Measurements from ENCODE around the gene KMO. TPM values are rescaled to one million over a fixed set of nuclear protein-coding genes. Genes with fewer than 3 reads are reported as not detected.

Gene KMO
- total and polyA plus RNA-seq, 2 experiments from 2014 or later = not detected

DNA sequence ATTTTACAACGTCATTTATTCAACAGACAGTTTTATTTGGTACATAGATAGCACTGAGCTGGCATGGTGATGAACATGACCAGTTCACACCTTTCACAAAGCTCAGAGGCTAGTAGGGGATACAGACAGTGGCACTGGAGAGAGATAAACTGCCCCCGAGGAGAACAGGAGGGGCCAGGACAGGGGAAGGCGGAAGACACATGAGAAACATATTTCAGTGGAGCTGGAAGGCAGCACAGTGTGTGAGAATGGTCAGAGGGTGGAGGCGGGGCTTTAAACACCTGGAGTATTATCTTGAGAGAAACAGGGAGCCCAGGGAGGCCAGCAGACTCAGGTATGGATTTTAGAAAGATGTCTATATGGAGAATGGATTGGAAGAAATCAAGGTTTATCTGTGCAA, 58.5 kb downstream of the KMO start:
- H3K4me1 ChIP-seq (ENCODE audit: insufficient read depth) = peaks cover 23% of the 10 kb centered on the region
- no peaks in the 10 kb centered on the region for H3K36me3 ChIP-seq (ENCODE audit: low read depth)
- no peak overlapping the region for H2AFZ ChIP-seq
- H3F3A ChIP-seq (ENCODE audit: insufficient read depth) = peaks cover 22% of the 10 kb centered on the region
- no peak overlapping the region for H3K4me2 ChIP-seq (ENCODE audit: unreplicated experiment)
- H4K20me1 ChIP-seq (ENCODE audit: insufficient read depth) = no peaks in the 10 kb centered on the region
- no peak overlapping the region for H3K4me3 ChIP-seq
- no peak for TF ChIP-seq EZH2 (IDR thresholded peaks at IDR 0.05; ENCODE audit: insufficient read depth, poor library complexity, severe bottlenecking)
- TF ChIP-seq EZH2phosphoT487 (IDR thresholded peaks at IDR 0.05; ENCODE audit: insufficient read depth, low read depth) = no peak
- in situ Hi-C loops (cut with MboI) = no loop called here
- H3K9ac ChIP-seq = no peak overlapping the region
- no peak for DNase-seq
- H3K79me2 ChIP-seq (ENCODE audit: insufficient read depth) = no peaks in the 10 kb centered on the region
- H3K9me2 ChIP-seq (ENCODE audit: insufficient read depth) = no peaks in the 10 kb centered on the region
- no peaks in the 10 kb centered on the region for H3K9me3 ChIP-seq (ENCODE audit: low read depth)
- H3K27ac ChIP-seq = no peak overlapping the region
- WGBS, 2 experiments (ENCODE audit: low coverage in 1 of 2, low lambda C conversion rate in 2 of 2, missing lambda C conversion rate in 2 of 2) = 66% methylated on average over 4 of the region's 4 CpGs
- H3K27me3 ChIP-seq (replicated peaks; ENCODE audit: insufficient read depth) = no peaks in the 10 kb centered on the region

DNA sequence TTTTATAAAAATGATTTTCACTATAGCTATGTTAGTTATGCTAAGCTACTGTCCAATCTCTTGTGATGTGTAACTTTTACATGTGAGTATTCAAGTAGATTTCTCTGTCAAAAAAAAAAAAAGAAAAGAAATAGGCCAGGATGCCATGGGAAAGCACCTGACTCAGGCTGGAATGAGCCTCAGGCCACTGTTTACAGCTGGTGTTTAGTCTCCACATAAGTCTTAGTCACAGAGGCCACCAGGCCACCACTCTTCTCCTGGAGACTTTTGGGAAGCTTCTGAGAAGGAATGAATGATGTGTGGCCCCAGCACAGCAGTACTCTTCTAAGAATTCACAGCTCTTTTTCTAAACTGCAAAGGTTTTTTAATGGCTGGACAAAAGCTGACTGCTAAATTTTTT, 59.1 kb downstream of the KMO start:
- DNase-seq = peak; percentile 78
- Histone ChIP-seq H3K9me3 (ENCODE audit: low read depth) (no peaks in the 10 kb centered on the region), H3K79me2 (ENCODE audit: insufficient read depth) (no peaks in the 10 kb centered on the region), H3K4me1 (ENCODE audit: insufficient read depth) (peaks cover 23% of the 10 kb centered on the region), H3K4me2 (ENCODE audit: unreplicated experiment) (no peak overlapping the region), H3K36me3 (ENCODE audit: low read depth) (no peaks in the 10 kb centered on the region), H3K4me3 (no peak overlapping the region), H3K9ac (no peak overlapping the region), H3F3A (ENCODE audit: insufficient read depth) (peaks cover 22% of the 10 kb centered on the region), H2AFZ (no peak overlapping the region), H4K20me1 (ENCODE audit: insufficient read depth) (no peaks in the 10 kb centered on the region), H3K27me3 (replicated peaks; ENCODE audit: insufficient read depth) (no peaks in the 10 kb centered on the region), H3K9me2 (ENCODE audit: insufficient read depth) (no peaks in the 10 kb centered on the region), H3K27ac (peak overlapping the region; percentile 1; the same call in 1 of the 2 replicates)
- in situ Hi-C loops (cut with MboI) = no loop called here
- no peak for TF ChIP-seq EZH2phosphoT487 (IDR thresholded peaks at IDR 0.05; ENCODE audit: insufficient read depth, low read depth)
- no peak for TF ChIP-seq EZH2 (IDR thresholded peaks at IDR 0.05; ENCODE audit: insufficient read depth, poor library complexity, severe bottlenecking)

- no peaks in the 10 kb centered on the region for H3K9me2 ChIP-seq (ENCODE audit: insufficient read depth)
- DNase-seq = no peak
- no peaks in the 10 kb centered on the region for H3K9me3 ChIP-seq (ENCODE audit: low read depth)
- in situ Hi-C loops (cut with MboI) = no loop called here
- no peak for TF ChIP-seq EZH2 (IDR thresholded peaks at IDR 0.05; ENCODE audit: insufficient read depth, poor library complexity, severe bottlenecking)
- no peak for TF ChIP-seq EZH2phosphoT487 (IDR thresholded peaks at IDR 0.05; ENCODE audit: insufficient read depth, low read depth)
- no peaks in the 10 kb centered on the region for H3K36me3 ChIP-seq (ENCODE audit: low read depth)
- peak overlapping the region; percentile 1; the same call in 1 of the 2 replicates for H3K27ac ChIP-seq
- no peak overlapping the region for H3K4me3 ChIP-seq
- no peak overlapping the region for H3K4me2 ChIP-seq (ENCODE audit: unreplicated experiment)
- WGBS, 2 experiments (ENCODE audit: low coverage in 1 of 2, low lambda C conversion rate in 2 of 2, missing lambda C conversion rate in 2 of 2) = 95 to 98% methylated on average over 5 of the region's 5 CpGs
- no peak overlapping the region for H2AFZ ChIP-seq
- peaks cover 22% of the 10 kb centered on the region for H3F3A ChIP-seq (ENCODE audit: insufficient read depth)
- no peak overlapping the region for H3K9ac ChIP-seq
- no peaks in the 10 kb centered on the region for H3K79me2 ChIP-seq (ENCODE audit: insufficient read depth)
- H4K20me1 ChIP-seq (ENCODE audit: insufficient read depth) = no peaks in the 10 kb centered on the region
- H3K27me3 ChIP-seq (replicated peaks; ENCODE audit: insufficient read depth) = no peaks in the 10 kb centered on the region
- H3K4me1 ChIP-seq (ENCODE audit: insufficient read depth) = peaks cover 23% of the 10 kb centered on the region
Measured at GRCh38 chr1:241591736-241592135, 59.6 kb downstream of the KMO start.

- TF ChIP-seq EZH2phosphoT487 (IDR thresholded peaks at IDR 0.05; ENCODE audit: insufficient read depth, low read depth) = no peak
- no peak for TF ChIP-seq EZH2 (IDR thresholded peaks at IDR 0.05; ENCODE audit: insufficient read depth, poor library complexity, severe bottlenecking)
- 33 to 35% methylated on average over 3 of the region's 3 CpGs for WGBS, 2 experiments (ENCODE audit: low coverage in 1 of 2, low lambda C conversion rate in 2 of 2, missing lambda C conversion rate in 2 of 2)
- in situ Hi-C loops (cut with MboI) = no loop called here
- H4K20me1 ChIP-seq (ENCODE audit: insufficient read depth) = no peaks in the 10 kb centered on the region
- peak overlapping the region; percentile 23 for H3K4me2 ChIP-seq (ENCODE audit: unreplicated experiment)
- H3K4me3 ChIP-seq = no peak overlapping the region
- H3F3A ChIP-seq (ENCODE audit: insufficient read depth) = peaks cover 22% of the 10 kb centered on the region
- no peaks in the 10 kb centered on the region for H3K36me3 ChIP-seq (ENCODE audit: low read depth)
- H3K27me3 ChIP-seq (replicated peaks; ENCODE audit: insufficient read depth) = no peaks in the 10 kb centered on the region
- no peak overlapping the region for H3K9ac ChIP-seq
- H3K27ac ChIP-seq = peak overlapping the region; percentile 17
- DNase-seq = peak; percentile 90
- H3K9me2 ChIP-seq (ENCODE audit: insufficient read depth) = no peaks in the 10 kb centered on the region
- no peaks in the 10 kb centered on the region for H3K79me2 ChIP-seq (ENCODE audit: insufficient read depth)
- peaks cover 23% of the 10 kb centered on the region for H3K4me1 ChIP-seq (ENCODE audit: insufficient read depth)
- H2AFZ ChIP-seq = no peak overlapping the region
- H3K9me3 ChIP-seq (ENCODE audit: low read depth) = no peaks in the 10 kb centered on the region
Measured at GRCh38 chr1:241592273-241592958, 60.2 kb downstream of the KMO start.
